CD4-positive, alpha-beta T cell (primary cell): ENCODE measurements around the gene HOXC11. TPM values are rescaled to one million over a fixed set of nuclear protein-coding genes. Genes with fewer than 3 reads are reported as not detected.

Experiments
- ATAC-seq: fragments of 200-7000 bp; cut with Tn5 transposase; one replicate; pipeline ENCODE4 v1.10.0; 2022; ENCODE audit warnings: mild to moderate bottlenecking; ENCODE audit not compliant: poor library complexity
- CTCF ChIA-PET: fragments of 350-600 bp; sonication (Branson Sonifier 250); formaldehyde crosslinking; loops from one replicate; lab custom pipeline; 2021; ENCODE audit warnings: antibody characterized with exemption, inconsistent platforms; lab: Charles Lee
- POLR2A ChIA-PET: fragments of 350-600 bp; sonication (Branson Sonifier 250); formaldehyde crosslinking; loops from one replicate; lab custom pipeline; 2021; ENCODE audit warnings: antibody characterized with exemption, inconsistent platforms; lab: Charles Lee
- DNase-seq, 14 experiments: peaks; one replicate each; pipeline ENCODE4 v3.0.0-alpha.2; 2013 to 2020; ENCODE audit warnings: mixed read lengths in 2 of 14
- H3K27ac ChIP-seq, 2 donors: one replicate each; pipeline versions ENCODE4 v1.5.1 to v1.7.0; 2013; ENCODE audit warnings: low read length in 2 of 2, low read depth in 1 of 2, mild to moderate bottlenecking in 1 of 2
- H3K27me3 ChIP-seq, 2 experiments: 1 replicate in 1 of 2; 2 replicates in 1 of 2; pipeline versions ENCODE4 v1.6.1 to v1.7.0; 2013; ENCODE audit warnings: low read length in 2 of 2, control low read depth in 1 of 2, mild to moderate bottlenecking in 1 of 2, moderate library complexity in 1 of 2; ENCODE audit not compliant: insufficient read depth in 2 of 2, control insufficient read depth in 1 of 2
- H3K36me3 ChIP-seq: one replicate; pipeline ENCODE4 v1.6.1; 2013; ENCODE audit warnings: low read length, control low read depth; ENCODE audit not compliant: insufficient read depth
- H3K4me1 ChIP-seq: one replicate; pipeline ENCODE4 v1.6.1; 2013; ENCODE audit warnings: low read length, control low read depth; ENCODE audit not compliant: insufficient read depth
- H3K4me3 ChIP-seq: one replicate; pipeline ENCODE4 v1.5.1; 2013; ENCODE audit warnings: mild to moderate bottlenecking, low read length, moderate library complexity
- H3K9me3 ChIP-seq, 2 experiments: 1 replicate in 1 of 2; 2 replicates in 1 of 2; pipeline versions ENCODE4 v1.6.1 to v1.7.0; 2013; ENCODE audit warnings: low read length in 2 of 2, mild to moderate bottlenecking in 2 of 2, control low read depth in 1 of 2, moderate library complexity in 1 of 2; ENCODE audit not compliant: control insufficient read depth in 1 of 2, insufficient read depth in 1 of 2
- H3K27ac Mint-ChIP-seq: one replicate; pipeline ENCODE4 v1.8.0; 2020; ENCODE audit warnings: mixed read lengths
- H3K27me3 Mint-ChIP-seq: one replicate; pipeline ENCODE4 v1.8.0; 2021; ENCODE audit warnings: mixed read lengths
- H3K36me3 Mint-ChIP-seq: one replicate; pipeline ENCODE4 v1.8.0; 2021; ENCODE audit warnings: low read depth, mixed read lengths
- H3K4me1 Mint-ChIP-seq: one replicate; pipeline ENCODE4 v1.8.0; 2021; ENCODE audit warnings: low read depth, mixed read lengths
- H3K4me3 Mint-ChIP-seq: one replicate; pipeline ENCODE4 v1.8.0; 2020; ENCODE audit warnings: mild to moderate bottlenecking, mixed read lengths
- H3K9me3 Mint-ChIP-seq: one replicate; pipeline ENCODE4 v1.8.0; 2020; ENCODE audit warnings: mixed read lengths
- CTCF ChIP-seq: fragments of 200-600 bp; IDR thresholded peaks from one replicate; pipeline ENCODE4 v1.8.0; 2022; ENCODE audit warnings: antibody characterized with exemption, mild to moderate bottlenecking
- intact Hi-C, 2 experiments: fragments of 100-400 bp; cut with DNase I in 1 of 2; cut with micrococcal nuclease in 1 of 2; formaldehyde crosslinking; loops; one replicate each; pipeline versions ENCODE4 v1.15.1 to v1.9.0; 2023 to 2025; cut with DNase I, micrococcal nuclease
- total RNA-seq, 174 experiments: library from RNA in 2 of 174; stranded (reverse) in 2 of 174; gene quantifications; one replicate each; pipeline ENCODE4 v1.2.3 and lab custom pipeline; 2021 to 2026

HOXC11 gene
- total RNA-seq, 2 experiments from 2014 or later, result not detected

- Histone ChIP-seq H3K27ac (no peak overlapping the region), H3K4me1 (peaks cover 17% of the 10 kb centered on the region), H3K27me3 (peaks cover 91 to 97% of the 10 kb centered on the region in 2 experiments), H3K4me3 (no peak overlapping the region), H3K36me3 (no peaks in the 10 kb centered on the region), H3K9me3 (peaks cover 0 to 9% of the 10 kb centered on the region in 2 experiments)
- Mint-ChIP-seq H3K9me3 (no peaks in the 10 kb centered on the region), H3K27me3 (peaks cover 100% of the 10 kb centered on the region), H3K4me3 (no peak overlapping the region), H3K4me1 (peaks cover 23% of the 10 kb centered on the region), H3K36me3 (no peaks in the 10 kb centered on the region), H3K27ac (no peak overlapping the region)
- intact Hi-C loops, result no loop called here
- POLR2A ChIA-PET, result interaction anchor here (0.9 kb wide), 1 partner anchor 165 kb away, joined by 3 read pairs; no protein-coding TSS in a partner anchor
- DNase-seq, result no peak
- no peak for TF ChIP-seq CTCF
- no peak for ATAC-seq
- CTCF ChIA-PET, result interaction anchor here (1.2 to 2.7 kb wide), 4 partner anchors 19 to 177 kb away, joined by 4 to 8 read pairs (median 4); no protein-coding TSS in a partner anchor
Measured at GRCh38 chr12:54024581-54025305, 51.8 kb downstream of the HOXC11 start.

- POLR2A ChIA-PET, result interaction anchor here (0.9 to 1.4 kb wide), 2 partner anchors 8 to 164 kb away, joined by 3 read pairs; no protein-coding TSS in a partner anchor
Measured at GRCh38 chr12:54025499-54026405, 52.8 kb downstream of the HOXC11 start.

More at GRCh38 chr12:54025499-54026405, 52.8 kb downstream of the HOXC11 start:
- H3K4me3 Mint-ChIP-seq, result no peak overlapping the region
- H3K9me3 ChIP-seq, result peaks cover 0 to 14% of the 10 kb centered on the region in 2 experiments
- DNase-seq (no peak), ATAC-seq (no peak)
- no peaks in the 10 kb centered on the region for H3K9me3 Mint-ChIP-seq
- H3K4me1 ChIP-seq, result peaks cover 18% of the 10 kb centered on the region
- no peak overlapping the region for H3K4me3 ChIP-seq
- CTCF ChIA-PET, result interaction anchor here (1.5 to 2.7 kb wide), 2 partner anchors 20 to 166 kb away, joined by 4 to 8 read pairs; no protein-coding TSS in a partner anchor
- H3K4me1 Mint-ChIP-seq, result peaks cover 25% of the 10 kb centered on the region
- intact Hi-C loops, result no loop called here
- H3K36me3 Mint-ChIP-seq, result no peaks in the 10 kb centered on the region
- H3K27me3 Mint-ChIP-seq, result peaks cover 99% of the 10 kb centered on the region
- TF ChIP-seq CTCF, result no peak
- H3K27me3 ChIP-seq, result peaks cover 90 to 97% of the 10 kb centered on the region in 2 experiments
- no peaks in the 10 kb centered on the region for H3K36me3 ChIP-seq
- H3K27ac ChIP-seq, result no peak overlapping the region
- no peak overlapping the region for H3K27ac Mint-ChIP-seq
